ENCODE data around the gene SEMA3G. TPM values are rescaled to one million over a fixed set of nuclear protein-coding genes. Genes with fewer than 3 reads are reported as not detected.

Gene SEMA3G
- total and polyA plus RNA-seq, 2 experiments from 2014 or later: 0.47 to 2.5 TPM

- peaks cover 7% of the 10 kb centered on the region for H3K27me3 Mint-ChIP-seq (ENCODE audit: insufficient read depth, low read depth, poor library complexity)
- H3K79me2 ChIP-seq (replicated peaks; ENCODE audit: insufficient read depth): no peaks in the 10 kb centered on the region
- no peaks in the 10 kb centered on the region for H3K36me3 Mint-ChIP-seq (ENCODE audit: low read depth)
- no peak overlapping the region for H3K27ac ChIP-seq (ENCODE audit: low read depth)
- no peak overlapping the region; the same call in 1 of the 2 replicates for H3K27ac Mint-ChIP-seq
- H3K4me2 ChIP-seq: no peak overlapping the region
- no peaks in the 10 kb centered on the region for H4K20me1 ChIP-seq (replicated peaks; ENCODE audit: insufficient read depth)
- H3K4me3 ChIP-seq: no peak overlapping the region
- no peak for TF ChIP-seq EZH2 (IDR thresholded peaks at IDR 0.05; ENCODE audit: low read depth, unreplicated experiment)
- TF ChIP-seq, protein P1, sequence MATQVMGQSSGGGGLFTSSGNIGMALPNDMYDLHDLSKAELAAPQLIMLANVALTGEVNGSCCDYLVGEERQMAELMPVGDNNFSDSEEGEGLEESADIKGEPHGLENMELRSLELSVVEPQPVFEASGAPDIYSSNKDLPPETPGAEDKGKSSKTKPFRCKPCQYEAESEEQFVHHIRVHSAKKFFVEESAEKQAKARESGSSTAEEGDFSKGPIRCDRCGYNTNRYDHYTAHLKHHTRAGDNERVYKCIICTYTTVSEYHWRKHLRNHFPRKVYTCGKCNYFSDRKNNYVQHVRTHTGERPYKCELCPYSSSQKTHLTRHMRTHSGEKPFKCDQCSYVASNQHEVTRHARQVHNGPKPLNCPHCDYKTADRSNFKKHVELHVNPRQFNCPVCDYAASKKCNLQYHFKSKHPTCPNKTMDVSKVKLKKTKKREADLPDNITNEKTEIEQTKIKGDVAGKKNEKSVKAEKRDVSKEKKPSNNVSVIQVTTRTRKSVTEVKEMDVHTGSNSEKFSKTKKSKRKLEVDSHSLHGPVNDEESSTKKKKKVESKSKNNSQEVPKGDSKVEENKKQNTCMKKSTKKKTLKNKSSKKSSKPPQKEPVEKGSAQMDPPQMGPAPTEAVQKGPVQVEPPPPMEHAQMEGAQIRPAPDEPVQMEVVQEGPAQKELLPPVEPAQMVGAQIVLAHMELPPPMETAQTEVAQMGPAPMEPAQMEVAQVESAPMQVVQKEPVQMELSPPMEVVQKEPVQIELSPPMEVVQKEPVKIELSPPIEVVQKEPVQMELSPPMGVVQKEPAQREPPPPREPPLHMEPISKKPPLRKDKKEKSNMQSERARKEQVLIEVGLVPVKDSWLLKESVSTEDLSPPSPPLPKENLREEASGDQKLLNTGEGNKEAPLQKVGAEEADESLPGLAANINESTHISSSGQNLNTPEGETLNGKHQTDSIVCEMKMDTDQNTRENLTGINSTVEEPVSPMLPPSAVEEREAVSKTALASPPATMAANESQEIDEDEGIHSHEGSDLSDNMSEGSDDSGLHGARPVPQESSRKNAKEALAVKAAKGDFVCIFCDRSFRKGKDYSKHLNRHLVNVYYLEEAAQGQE (IDR thresholded peaks at IDR 0.05; ENCODE audit: unreplicated experiment): no peak
- no peak for TF ChIP-seq STAT1 (IDR thresholded peaks at IDR 0.05; ENCODE audit: unreplicated experiment)
- TF ChIP-seq ZNF462 (CRISPR knock-in tag; IDR thresholded peaks at IDR 0.05): no peak
- TF ChIP-seq POLR2AphosphoS5 (IDR thresholded peaks at IDR 0.05; ENCODE audit: low read depth): no peak
- TF ChIP-seq JUNB (IDR thresholded peaks at IDR 0.05; ENCODE audit: unreplicated experiment): no peak
- TF ChIP-seq ETS1 (IDR thresholded peaks at IDR 0.05): no peak
- no peak for TF ChIP-seq CTCF (conservative IDR thresholded peaks at IDR 0.05; ENCODE audit: low read depth in 2 of 2)
- no peak for TF ChIP-seq NANOG (IDR thresholded peaks at IDR 0.05; ENCODE audit: borderline replicate concordance)
- no peak for TF ChIP-seq ZNF331 (CRISPR knock-in tag; IDR thresholded peaks at IDR 0.05; ENCODE audit: low read depth)
- TF ChIP-seq EZH2phosphoT487 (IDR thresholded peaks at IDR 0.05; ENCODE audit: unreplicated experiment): no peak
- TF ChIP-seq CREB1 (CRISPR knock-in tag; IDR thresholded peaks at IDR 0.05; ENCODE audit: low read depth): no peak
- no peak for TF ChIP-seq ZNF114 (CRISPR knock-in tag; IDR thresholded peaks at IDR 0.05)
- H3K4me3 Mint-ChIP-seq: no peak overlapping the region
- no peaks in the 10 kb centered on the region for H3K4me1 ChIP-seq (ENCODE audit: insufficient read depth)
- no peaks in the 10 kb centered on the region for H3K9me2 ChIP-seq (ENCODE audit: insufficient read depth)
- no peak overlapping the region for H2AFZ ChIP-seq
- no peaks in the 10 kb centered on the region for H3F3A ChIP-seq (replicated peaks; ENCODE audit: low read depth)
- H3K27me3 ChIP-seq (ENCODE audit: insufficient read depth): no peaks in the 10 kb centered on the region
- no peaks in the 10 kb centered on the region for H3K9me3 Mint-ChIP-seq
- H3K4me1 Mint-ChIP-seq: peaks cover 11% of the 10 kb centered on the region
- DNase-seq (ENCODE audit: low spot score) (no peak), ATAC-seq (no peak)
- H3K36me3 ChIP-seq (ENCODE audit: insufficient read depth): no peaks in the 10 kb centered on the region
These were observed 12.7 kb downstream of the SEMA3G start for GRCh38 chr3:52432225-52432624.

Data from GM23338 (cell line).